Right ventricle myocardium superior (tissue), 1 donor: ENCODE results near the gene AJAP1. TPM values are rescaled to one million over a fixed set of nuclear protein-coding genes. Genes with fewer than 3 reads are reported as not detected.

ENCODE experiments used
- ATAC-seq: fragments of 200-7000 bp; cut with Tn5 transposase; one replicate; pipeline ENCODE4 v1.9.1; 2020; ENCODE audit warnings: mild to moderate bottlenecking; ENCODE audit not compliant: poor library complexity
- DNase-seq: peaks from one replicate; pipeline ENCODE4 v3.0.0-alpha.2; 2020
- intact Hi-C: fragments of 100-400 bp; cut with DNase I; formaldehyde crosslinking; loops from one replicate; pipeline ENCODE4 v1.11.2; 2022
- total RNA-seq: library from RNA; stranded (reverse); fragmentation: NEBNext Ultra II Directional; extraction: Animal tissue kit (Norgen Biotek cat#: 25700); gene quantifications from one replicate; pipeline ENCODE4 v1.2.1, GENCODE V29; 2021
- donor health status: DM: no; HTN: yes; CAD: no; lungs with severe emphysema.

The AJAP1 gene
- total RNA-seq, 1 donor from 2014 or later, result 0.05 TPM

DNA sequence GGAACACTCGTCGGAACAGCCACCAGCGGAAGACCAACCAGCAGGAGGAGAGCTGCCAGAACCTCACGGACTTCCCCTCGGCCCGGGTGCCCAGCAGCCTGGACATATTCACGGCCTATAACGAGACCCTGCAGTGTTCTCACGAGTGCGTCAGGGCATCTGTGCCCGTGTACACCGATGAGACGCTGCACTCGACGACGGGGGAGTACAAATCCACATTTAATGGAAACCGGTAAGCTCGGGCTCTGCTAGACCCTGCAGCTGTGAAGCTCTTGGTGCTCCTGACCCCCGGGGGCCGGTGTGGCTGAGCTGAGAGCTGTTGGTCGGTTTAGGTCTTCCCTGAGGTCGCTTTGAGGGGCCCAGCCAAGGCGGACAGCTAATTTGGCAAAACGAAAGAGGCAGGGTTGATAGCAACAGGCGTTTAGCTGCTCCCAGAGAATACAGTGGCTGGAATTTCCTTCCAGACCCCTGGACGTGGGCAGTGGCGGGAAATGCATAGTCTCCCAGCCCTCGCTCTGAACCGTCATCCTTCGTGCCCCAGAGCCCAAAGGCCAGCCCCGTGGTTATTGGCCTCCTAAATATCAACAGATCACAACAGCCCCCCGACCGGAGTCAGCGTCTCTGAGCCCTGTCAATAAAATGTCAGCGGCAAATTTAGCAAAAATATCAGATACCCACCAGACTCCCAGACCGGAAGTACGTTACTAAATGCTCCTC lies 118.0 kb downstream of the AJAP1 start:
- ATAC-seq (no peak), DNase-seq (no peak)
- intact Hi-C loops, result no loop called here

DNA sequence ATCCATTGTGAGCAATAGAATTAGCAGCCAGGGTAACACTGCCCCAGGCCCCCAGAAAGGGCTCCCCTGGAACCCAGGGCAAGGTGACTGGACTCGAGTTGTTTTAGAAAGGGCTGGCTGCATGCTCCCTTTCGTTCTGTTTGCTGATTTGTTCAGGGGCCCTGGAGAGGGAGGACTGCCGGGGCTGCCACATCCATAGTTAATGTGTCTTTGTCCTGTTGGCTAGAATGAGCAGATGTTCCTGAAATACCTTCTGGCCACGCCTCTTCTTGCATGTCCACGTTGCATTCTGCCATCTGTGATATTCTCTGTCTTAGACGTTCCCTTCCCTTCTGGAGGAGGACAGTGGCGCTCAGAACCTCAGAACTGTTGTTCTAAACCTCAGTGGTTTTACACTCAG lies 118.8 kb downstream of the AJAP1 start:
- intact Hi-C loops, result no loop called here
- ATAC-seq (no peak), DNase-seq (no peak)

- ATAC-seq, result no peak
- intact Hi-C loops, result no loop called here
- no peak for DNase-seq
Observed at GRCh38 chr1:4775506-4775905, 121.1 kb downstream of the AJAP1 start.

- DNase-seq (no peak), ATAC-seq (peak; percentile 18)
- intact Hi-C loops, result no loop called here
Observed at GRCh38 chr1:4778056-4778455, 123.6 kb downstream of the AJAP1 start.

DNA sequence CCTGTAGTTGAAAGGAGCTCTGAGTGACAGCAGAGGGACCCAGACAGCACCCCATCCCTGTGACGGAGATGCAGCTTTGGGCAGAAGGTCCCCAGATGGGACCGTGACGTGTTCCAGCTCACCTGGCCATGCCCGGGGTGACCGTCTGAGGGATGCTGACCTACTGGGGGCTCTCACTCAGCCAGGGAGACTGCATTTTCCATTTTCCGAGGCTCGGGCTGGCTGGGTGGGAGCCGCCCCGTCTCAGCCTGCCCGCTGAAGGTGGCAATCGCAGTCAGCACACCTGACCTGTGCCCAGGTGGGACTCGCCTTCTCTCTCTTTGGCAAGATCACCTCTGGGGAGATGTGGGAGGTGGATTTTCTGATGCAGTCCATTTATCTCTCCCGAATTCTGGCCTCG lies 127.2 kb downstream of the AJAP1 start:
- DNase-seq (no peak), ATAC-seq (no peak)
- intact Hi-C loops, result no loop called here

DNA sequence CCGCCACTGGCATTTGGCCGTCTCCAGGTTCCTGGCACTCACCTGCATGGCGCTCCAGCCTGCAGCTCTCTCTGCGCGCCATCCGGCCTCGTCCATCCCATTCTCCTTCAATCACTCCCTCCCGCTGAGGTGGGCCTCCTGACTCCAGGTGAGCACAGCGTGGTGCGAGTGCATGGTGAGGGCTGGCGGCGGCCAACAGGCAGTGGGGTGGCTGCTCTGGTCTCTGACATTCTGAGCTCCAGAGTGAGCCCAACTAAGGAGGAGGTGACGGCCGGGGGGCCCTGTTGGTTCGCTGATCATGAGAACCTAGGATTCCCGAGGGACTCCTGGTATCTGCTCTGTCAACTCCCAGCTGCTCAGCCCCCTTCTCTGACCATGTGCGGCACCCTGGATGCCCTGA lies 130.4 kb downstream of the AJAP1 start:
- ATAC-seq, result no peak
- intact Hi-C loops, result no loop called here

GRCh38 chr1:4786055-4786454 lies 131.6 kb downstream of the AJAP1 start:
- DNase-seq, result no peak
- ATAC-seq, result no peak
- intact Hi-C loops, result no loop called here

More for the DNA sequence above, 130.4 kb downstream of the AJAP1 start:
- DNase-seq, result no peak

- intact Hi-C loops, result no loop called here
- no peak for DNase-seq
- ATAC-seq, result no peak
Observed at GRCh38 chr1:4787551-4787950, 133.1 kb downstream of the AJAP1 start.

GRCh38 chr1:4792565-4792964 lies 138.2 kb downstream of the AJAP1 start:
- DNase-seq (no peak), ATAC-seq (no peak)
- intact Hi-C loops, result no loop called here

DNA sequence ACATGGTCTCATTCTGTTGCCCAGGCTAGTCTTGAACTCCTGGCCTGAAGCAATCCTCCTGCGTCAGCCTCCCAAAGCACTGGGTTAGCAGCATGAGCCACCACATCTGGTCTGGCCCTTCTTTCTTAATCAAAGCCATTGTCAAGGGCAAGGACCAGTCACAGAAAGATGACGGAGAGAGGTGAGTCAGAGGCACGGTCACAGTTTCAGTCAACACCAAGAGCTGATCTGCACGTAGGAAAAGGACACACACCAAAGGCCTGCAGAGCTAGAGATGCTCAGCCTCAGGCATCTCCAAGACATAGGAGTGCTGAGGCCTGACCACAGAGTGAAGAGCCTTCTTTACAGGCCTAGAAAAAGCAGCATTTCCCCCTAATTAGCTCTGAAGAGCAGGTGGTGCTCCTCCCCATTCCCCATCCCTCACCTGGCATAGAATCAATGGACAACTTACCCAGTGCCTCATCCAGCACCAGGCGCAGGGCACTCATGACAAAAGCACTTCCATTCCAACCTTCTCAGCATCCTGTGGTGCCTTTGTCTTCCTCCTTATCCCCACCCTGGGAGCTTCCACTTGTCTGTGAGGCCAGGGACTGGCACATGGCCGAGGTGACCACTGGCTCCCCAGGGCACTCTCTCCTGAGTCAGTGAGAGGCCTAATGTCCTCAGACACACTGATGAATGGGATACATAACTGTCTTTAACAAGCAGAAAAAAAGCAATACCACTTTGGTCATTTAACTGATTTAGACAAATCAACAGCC lies 139.8 kb downstream of the AJAP1 start:
- ATAC-seq (no peak), DNase-seq (no peak)
- intact Hi-C loops, result no loop called here

- ATAC-seq, result no peak
- intact Hi-C loops, result no loop called here
- DNase-seq, result no peak
Observed at GRCh38 chr1:4796161-4797015, 142.0 kb downstream of the AJAP1 start.

DNA sequence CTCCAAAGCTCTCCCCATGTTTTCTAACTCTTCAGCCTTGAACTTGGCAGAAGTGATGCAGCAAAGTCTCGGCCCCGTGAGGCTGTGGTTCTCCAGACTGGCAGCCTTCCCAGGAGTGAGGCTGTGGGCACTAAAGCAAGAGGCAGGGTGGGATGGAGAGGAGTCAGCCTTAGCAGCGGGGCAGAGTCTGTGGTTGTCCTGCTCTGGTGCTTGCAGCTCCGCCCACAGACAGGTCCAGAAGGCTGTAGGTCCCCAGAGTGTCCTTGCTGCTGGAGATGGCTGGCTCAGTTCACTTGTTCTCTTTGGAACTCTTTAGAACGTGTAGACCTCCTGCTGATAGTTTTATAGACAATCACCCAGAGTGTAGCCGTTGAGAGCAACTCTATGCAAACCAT lies 142.6 kb downstream of the AJAP1 start:
- ATAC-seq, result no peak
- intact Hi-C loops, result no loop called here
- no peak for DNase-seq

- no peak for DNase-seq
- no peak for ATAC-seq
- intact Hi-C loops, result no loop called here
Observed at GRCh38 chr1:4797429-4797828, 143.0 kb downstream of the AJAP1 start.

GRCh38 chr1:4801192-4801924 lies 146.9 kb downstream of the AJAP1 start:
- DNase-seq (peak; percentile 90), ATAC-seq (peak; percentile 92)
- intact Hi-C loops, result no loop called here

- peak; percentile 61 for ATAC-seq
- intact Hi-C loops, result no loop called here
- DNase-seq, result no peak
Observed at GRCh38 chr1:4802024-4802423, 147.6 kb downstream of the AJAP1 start.

DNA sequence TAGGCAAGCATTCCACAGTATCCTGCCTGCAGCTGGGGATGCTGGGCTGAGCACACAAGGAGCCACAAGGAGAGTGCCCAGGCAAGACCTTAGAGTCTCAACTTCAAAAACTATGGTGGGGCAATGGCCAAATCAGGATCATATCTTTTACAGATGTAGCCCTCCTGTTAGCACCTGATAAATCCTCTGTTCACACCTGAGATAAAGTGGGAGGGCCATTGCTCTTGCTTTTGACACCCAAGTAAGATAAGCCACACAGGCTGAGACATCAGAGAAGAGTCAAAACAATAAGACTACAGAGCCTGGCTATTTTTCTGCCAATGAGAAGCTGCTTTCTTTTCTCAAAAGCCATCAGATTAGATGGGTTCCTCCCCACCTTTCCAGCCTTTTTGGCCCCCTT lies 148.9 kb downstream of the AJAP1 start:
- intact Hi-C loops, result no loop called here
- ATAC-seq, result no peak
- DNase-seq, result no peak

DNA sequence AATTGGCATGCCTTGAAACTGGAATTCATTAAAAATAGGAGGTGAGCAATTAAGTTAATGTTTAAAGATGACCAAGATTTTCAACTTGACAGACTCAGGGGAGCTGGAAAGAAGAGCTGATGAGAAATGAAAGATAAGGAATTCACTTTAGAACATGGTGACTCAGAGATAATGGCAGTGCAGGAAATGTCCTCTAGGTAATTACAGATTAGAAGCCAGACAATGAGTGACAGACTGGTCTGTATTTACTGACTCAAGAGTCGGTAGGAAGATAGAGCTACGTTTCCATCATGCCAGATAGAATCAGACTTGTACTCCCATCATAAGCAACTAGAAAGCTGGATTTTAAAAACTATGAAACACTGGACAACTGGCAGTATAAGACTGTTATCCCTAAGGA lies 151.6 kb downstream of the AJAP1 start:
- DNase-seq (no peak), ATAC-seq (no peak)
- intact Hi-C loops, result no loop called here

DNA sequence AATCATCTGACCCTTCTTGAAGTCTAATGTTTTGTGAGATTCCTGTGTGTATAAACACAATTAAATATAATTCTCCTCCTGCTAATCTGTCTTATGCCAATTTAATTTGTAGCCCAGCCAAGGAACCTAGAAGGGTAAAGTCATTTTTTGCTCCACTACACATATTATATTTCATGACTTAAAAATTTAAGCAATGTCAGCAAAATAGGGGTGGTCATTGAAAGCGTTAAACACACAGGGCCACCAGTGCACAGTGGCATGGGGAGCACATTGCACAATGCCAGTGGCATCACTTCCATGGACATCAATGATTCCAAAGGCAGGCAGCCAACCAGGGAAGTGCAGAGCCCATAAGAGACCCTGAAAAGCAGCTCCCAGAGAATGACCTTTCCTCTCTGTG lies 166.1 kb downstream of the AJAP1 start:
- no peak for DNase-seq
- intact Hi-C loops, result loop anchor here (10.0 kb wide), 1 partner anchor 906 kb away; no protein-coding TSS in a partner anchor
- ATAC-seq, result no peak
